H9 (cell line): ENCODE results near the gene GFRA1. TPM values are rescaled to one million over a fixed set of nuclear protein-coding genes. Genes with fewer than 3 reads are reported as not detected.

Experiments used
- DNase-seq: peaks from one replicate; pipeline ENCODE4 v3.0.0-alpha.2; 2017
- H2AFZ ChIP-seq: one replicate; pipeline ENCODE4 v1.6.1; 2013; ENCODE audit warnings: mild to moderate bottlenecking, low read length, control low read depth, moderate library complexity
- H2AK5ac ChIP-seq: 2 replicates; pipeline ENCODE4 v1.6.1; 2013; ENCODE audit warnings: low read length, control low read depth, mixed read lengths; ENCODE audit not compliant: insufficient read length
- H2BK120ac ChIP-seq: one replicate; pipeline ENCODE4 v1.6.1; 2013; ENCODE audit warnings: low read depth, mild to moderate bottlenecking, low read length, control low read depth, inconsistent platforms; ENCODE audit not compliant: poor library complexity, severe bottlenecking
- H2BK12ac ChIP-seq: 2 replicates; pipeline ENCODE4 v1.6.1; 2013; ENCODE audit warnings: low read length, control low read depth, mixed read lengths, low read depth; ENCODE audit not compliant: insufficient read length
- H2BK15ac ChIP-seq: 2 replicates; pipeline ENCODE4 v1.6.1; 2013; ENCODE audit warnings: low read depth, low read length, control low read depth
- H2BK20ac ChIP-seq: one replicate; pipeline ENCODE4 v1.6.1; 2013; ENCODE audit warnings: low read depth, mild to moderate bottlenecking, low read length, control low read depth, inconsistent platforms; ENCODE audit not compliant: poor library complexity, severe bottlenecking
- H2BK5ac ChIP-seq: 2 replicates; pipeline ENCODE4 v1.6.1; 2013; ENCODE audit warnings: low read length, control low read depth, mixed read lengths; ENCODE audit not compliant: insufficient read length
- H3K14ac ChIP-seq: 2 replicates; pipeline ENCODE4 v1.6.1; 2013; ENCODE audit warnings: low read length, control low read depth; ENCODE audit not compliant: insufficient read depth
- H3K18ac ChIP-seq: 2 replicates; pipeline ENCODE4 v1.6.1; 2013; ENCODE audit warnings: low read depth, mild to moderate bottlenecking, mixed read lengths, low read length, control low read depth; ENCODE audit not compliant: insufficient read length
- H3K23ac ChIP-seq: 2 replicates; pipeline ENCODE4 v1.6.1; 2013; ENCODE audit warnings: low read length, control low read depth, mixed read lengths, low read depth; ENCODE audit not compliant: insufficient read length
- H3K23me2 ChIP-seq: 2 replicates; pipeline ENCODE4 v1.6.1; 2013; ENCODE audit warnings: low read depth, mild to moderate bottlenecking, mixed read lengths, low read length, control low read depth; ENCODE audit not compliant: insufficient read length, poor library complexity, severe bottlenecking
- H3K27ac ChIP-seq: 2 replicates; pipeline ENCODE4 v1.5.1; 2013; ENCODE audit warnings: low read length, control low read depth, mixed read lengths, low read depth; ENCODE audit not compliant: insufficient read length
- H3K27me3 ChIP-seq: 2 replicates; pipeline ENCODE4 v1.6.1; 2013; ENCODE audit warnings: low read length, control low read depth, inconsistent platforms; ENCODE audit not compliant: insufficient read depth
- H3K4ac ChIP-seq: 2 replicates; pipeline ENCODE4 v1.6.1; 2013; ENCODE audit warnings: low read depth, mild to moderate bottlenecking, control low read depth, inconsistent platforms, low read length, moderate library complexity
- H3K4me1 ChIP-seq: 2 replicates; pipeline ENCODE4 v1.6.1; 2013; ENCODE audit warnings: low read length, control low read depth, inconsistent platforms; ENCODE audit not compliant: insufficient read depth
- H3K4me2 ChIP-seq: 2 replicates; pipeline ENCODE4 v1.6.1; 2013; ENCODE audit warnings: low read length, control low read depth, mixed read lengths; ENCODE audit not compliant: insufficient read length, insufficient read depth
- H3K56ac ChIP-seq: 2 replicates; pipeline ENCODE4 v1.6.1; 2013; ENCODE audit warnings: low read depth, mild to moderate bottlenecking, mixed read lengths, low read length, control low read depth; ENCODE audit not compliant: insufficient read length
- H3K79me1 ChIP-seq: 2 replicates; pipeline ENCODE4 v1.6.1; 2013; ENCODE audit warnings: low read depth, mild to moderate bottlenecking, moderate library complexity, low read length, control low read depth, inconsistent platforms; ENCODE audit not compliant: insufficient read depth, poor library complexity, severe bottlenecking
- H3K79me2 ChIP-seq: 2 replicates; pipeline ENCODE4 v1.6.1; 2013; ENCODE audit warnings: low read length, control low read depth, inconsistent platforms; ENCODE audit not compliant: insufficient read depth
- H3K9ac ChIP-seq: 2 replicates; pipeline ENCODE4 v1.6.1; 2013; ENCODE audit warnings: low read length, control low read depth, mixed read lengths; ENCODE audit not compliant: insufficient read length; ENCODE audit errors: extremely low read depth
- H3K9me3 ChIP-seq: one replicate; pipeline ENCODE4 v1.6.1; 2013; ENCODE audit warnings: low read depth, low read length, inconsistent platforms; ENCODE audit not compliant: control insufficient read depth
- H3T11ph ChIP-seq: one replicate; pipeline ENCODE4 v1.6.1; 2013; ENCODE audit warnings: mild to moderate bottlenecking, low read length, control low read depth, inconsistent platforms
- H4K20me1 ChIP-seq: one replicate; pipeline ENCODE4 v1.6.1; 2013; ENCODE audit not compliant: control insufficient read depth, insufficient read length, insufficient read depth
- H4K5ac ChIP-seq: 2 replicates; pipeline ENCODE4 v1.6.1; 2013; ENCODE audit warnings: low read depth, mild to moderate bottlenecking, mixed read lengths, low read length, control low read depth; ENCODE audit not compliant: insufficient read length
- H4K8ac ChIP-seq: replicated peaks from 2 replicates; pipeline ENCODE4 v1.6.1; 2013; ENCODE audit warnings: low read length, control low read depth, mixed read lengths, low read depth; ENCODE audit not compliant: insufficient read length
- H4K91ac ChIP-seq: 2 replicates; pipeline ENCODE4 v1.6.1; 2013; ENCODE audit warnings: low read depth, mild to moderate bottlenecking, moderate library complexity, mixed read lengths, low read length, control low read depth; ENCODE audit not compliant: insufficient read length
- H3K27ac Mint-ChIP-seq, 3 experiments: 2 replicates in 2 of 3; 3 replicates in 1 of 3; pipeline ENCODE4 v1.8.0; 2020 to 2021; ENCODE audit warnings: mixed read lengths in 3 of 3, mild to moderate bottlenecking in 1 of 3, moderate library complexity in 1 of 3
- H3K27me3 Mint-ChIP-seq: 2 replicates; pipeline ENCODE4 v1.8.0; 2021; ENCODE audit warnings: low read depth, mild to moderate bottlenecking, moderate library complexity, mixed read lengths
- H3K36me3 Mint-ChIP-seq, 3 experiments: 2 replicates in 2 of 3; 3 replicates in 1 of 3; pipeline ENCODE4 v1.8.0; 2020 to 2021; ENCODE audit warnings: low read depth in 3 of 3, mixed read lengths in 3 of 3; ENCODE audit not compliant: insufficient read depth in 1 of 3
- H3K4me1 Mint-ChIP-seq, 2 experiments: 2 replicates each; pipeline ENCODE4 v1.8.0; 2020; ENCODE audit warnings: mixed read lengths in 2 of 2
- H3K4me3 Mint-ChIP-seq, 2 experiments: 2 replicates in 1 of 2; 3 replicates in 1 of 2; pipeline ENCODE4 v1.8.0; 2020 to 2021; ENCODE audit warnings: mild to moderate bottlenecking in 2 of 2, mixed read lengths in 2 of 2, moderate library complexity in 1 of 2
- H3K9me3 Mint-ChIP-seq, 2 experiments: 2 replicates in 1 of 2; 3 replicates in 1 of 2; pipeline ENCODE4 v1.8.0; 2020; ENCODE audit warnings: mild to moderate bottlenecking in 2 of 2, mixed read lengths in 2 of 2, moderate library complexity in 1 of 2
- WGBS: extraction: QIAGEN DNeasy Blood & Tissue Kit; methylation state at CpG from one replicate; pipeline ENCODE4 v1.1.7; 2013; ENCODE audit warnings: missing lambda C conversion rate, low lambda C conversion rate, mixed read lengths; ENCODE audit not compliant: insufficient read length; ENCODE audit errors: extremely low coverage; 5-methylcytosine and 5-hydroxymethylcytosine counted together
- total RNA-seq: library from RNA; stranded (reverse); gene quantifications from 2 replicates; pipeline ENCODE4 v1.2.1, GENCODE V29; 2021
- TF ChIP-seq, protein P1 (sequence below): fragments of 200-600 bp; sonication (generic); conservative IDR thresholded peaks from 3 replicates; pipeline ENCODE4 v1.8.0; 2021; ENCODE audit warnings: antibody characterized with exemption, mild to moderate bottlenecking

Gene GFRA1
- total RNA-seq, 1 experiment from 2014 or later: 0.24 TPM

DNA sequence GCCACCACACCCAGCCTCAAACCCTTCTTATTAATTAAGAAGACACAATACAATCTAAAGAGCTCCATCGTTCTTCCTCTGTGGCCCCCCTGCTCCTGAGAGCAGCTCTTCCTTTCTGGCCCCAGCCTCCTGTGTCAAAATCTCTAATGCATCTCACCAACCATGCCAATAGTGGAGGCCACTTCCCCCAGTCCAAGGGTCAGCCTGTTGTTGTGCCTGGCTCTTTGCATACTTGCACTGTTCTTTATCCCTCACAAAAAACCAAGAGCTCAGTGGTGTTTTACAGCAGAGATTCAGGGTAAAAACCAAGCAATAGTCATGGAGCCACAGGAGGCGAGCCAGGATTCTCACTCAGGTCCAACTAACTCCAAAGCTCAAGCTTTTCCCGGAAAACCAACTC lies 190.2 kb downstream of the GFRA1 start:
- Histone ChIP-seq H3K23me2 (no peaks in the 10 kb centered on the region), H3K9me3 (no peaks in the 10 kb centered on the region), H3K27me3 (no peaks in the 10 kb centered on the region), H3T11ph (no peak overlapping the region), H2BK20ac (no peak overlapping the region), H4K8ac (no peak overlapping the region), H2BK5ac (no peak overlapping the region), H3K18ac (no peak overlapping the region), H4K5ac (no peak overlapping the region), H3K56ac (no peak overlapping the region), H2BK15ac (no peak overlapping the region), H3K9ac (no peak overlapping the region), H4K91ac (no peak overlapping the region), H3K79me2 (no peaks in the 10 kb centered on the region), H2BK120ac (no peak overlapping the region), H3K23ac (no peak overlapping the region), H3K4ac (no peak overlapping the region), H3K4me1 (no peaks in the 10 kb centered on the region), H3K27ac (no peak overlapping the region), H2AK5ac (no peak overlapping the region), H2AFZ (no peak overlapping the region), H2BK12ac (no peak overlapping the region), H3K79me1 (no peaks in the 10 kb centered on the region), H3K4me2 (no peak overlapping the region), H4K20me1 (no peaks in the 10 kb centered on the region), H3K14ac (no peak overlapping the region)
- DNase-seq: no peak
- Mint-ChIP-seq H3K9me3 (no peaks in the 10 kb centered on the region), H3K4me1 (peaks cover 7 to 13% of the 10 kb centered on the region in 2 experiments), H3K4me3 (no peak overlapping the region), H3K27me3 (no peaks in the 10 kb centered on the region; the same call in none of the 2 replicates), H3K27ac (no peak overlapping the region), H3K36me3 (no peaks in the 10 kb centered on the region)
- TF ChIP-seq, protein P1, sequence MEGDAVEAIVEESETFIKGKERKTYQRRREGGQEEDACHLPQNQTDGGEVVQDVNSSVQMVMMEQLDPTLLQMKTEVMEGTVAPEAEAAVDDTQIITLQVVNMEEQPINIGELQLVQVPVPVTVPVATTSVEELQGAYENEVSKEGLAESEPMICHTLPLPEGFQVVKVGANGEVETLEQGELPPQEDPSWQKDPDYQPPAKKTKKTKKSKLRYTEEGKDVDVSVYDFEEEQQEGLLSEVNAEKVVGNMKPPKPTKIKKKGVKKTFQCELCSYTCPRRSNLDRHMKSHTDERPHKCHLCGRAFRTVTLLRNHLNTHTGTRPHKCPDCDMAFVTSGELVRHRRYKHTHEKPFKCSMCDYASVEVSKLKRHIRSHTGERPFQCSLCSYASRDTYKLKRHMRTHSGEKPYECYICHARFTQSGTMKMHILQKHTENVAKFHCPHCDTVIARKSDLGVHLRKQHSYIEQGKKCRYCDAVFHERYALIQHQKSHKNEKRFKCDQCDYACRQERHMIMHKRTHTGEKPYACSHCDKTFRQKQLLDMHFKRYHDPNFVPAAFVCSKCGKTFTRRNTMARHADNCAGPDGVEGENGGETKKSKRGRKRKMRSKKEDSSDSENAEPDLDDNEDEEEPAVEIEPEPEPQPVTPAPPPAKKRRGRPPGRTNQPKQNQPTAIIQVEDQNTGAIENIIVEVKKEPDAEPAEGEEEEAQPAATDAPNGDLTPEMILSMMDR: no peak
- no CpG with 5 or more reads among the region's 3 CpGs for WGBS
